Suprapubic skin (tissue), 4 donors: Measurements from ENCODE around the gene RNF44. TPM values are rescaled to one million over a fixed set of nuclear protein-coding genes. Genes with fewer than 3 reads are reported as not detected.
"Not testable (repeated sequence)": the region's sequence is repeated elsewhere in the genome, so short reads cannot be mapped to it uniquely, and the experiment has no call there.

Experiments used
- DNase-seq, 2 donors: peaks; one replicate each; pipeline ENCODE4 v3.0.0-alpha.2; 2019; ENCODE audit warnings: low spot score in 2 of 2
- H3K27ac ChIP-seq: fragments of 200-600 bp; sonication (generic); one replicate; pipeline ENCODE4 v1.5.1; 2019
- H3K27me3 ChIP-seq: fragments of 200-600 bp; sonication (generic); one replicate; pipeline ENCODE4 v1.5.1; 2019
- H3K36me3 ChIP-seq: fragments of 200-600 bp; sonication (generic); one replicate; pipeline ENCODE4 v1.5.1; 2019
- H3K4me1 ChIP-seq: fragments of 200-600 bp; sonication (generic); one replicate; pipeline ENCODE4 v1.5.1; 2019
- H3K4me3 ChIP-seq: fragments of 200-600 bp; sonication (generic); one replicate; pipeline ENCODE4 v1.5.1; 2019; ENCODE audit warnings: mild to moderate bottlenecking
- H3K9me3 ChIP-seq: fragments of 200-600 bp; sonication (generic); one replicate; pipeline ENCODE4 v1.5.1; 2019
- EP300 ChIP-seq: sonication (generic); formaldehyde crosslinking; IDR thresholded peaks from one replicate; pipeline ENCODE4 v1.6.1; 2017; ENCODE audit warnings: antibody characterized with exemption
- POLR2A ChIP-seq, 2 donors: fragments of 450-650 bp; IDR thresholded peaks; one replicate each; pipeline ENCODE4 v1.6.1; 2017; ENCODE audit warnings: antibody characterized with exemption in 2 of 2, mild to moderate bottlenecking in 2 of 2, moderate library complexity in 2 of 2
- POLR2AphosphoS5 ChIP-seq, 3 donors: sonication (generic); formaldehyde crosslinking; IDR thresholded peaks; one replicate each; pipeline ENCODE4 v1.6.1; 2017; ENCODE audit warnings: antibody characterized with exemption in 3 of 3
- WGBS: methylation state at CpG from one replicate; pipeline ENCODE4 v1.1.5; 2018; 5-methylcytosine and 5-hydroxymethylcytosine counted together
- total RNA-seq, 4 donors: library from RNA; depleted of rRNA; stranded (reverse); fragments of >200 nt; gene quantifications; one replicate each; pipeline ENCODE4 v1.1.0, GENCODE V29; 2016
- TF ChIP-seq, protein P1 (sequence below), 2 donors: fragments of 200-600 bp in 1 of 2; fragments of 450-650 bp in 1 of 2; sonication (generic) in 1 of 2; IDR thresholded peaks; one replicate each; pipeline ENCODE4 v1.5.1; 2016 to 2019; ENCODE audit warnings: antibody characterized with exemption in 2 of 2, mild to moderate bottlenecking in 1 of 2, moderate library complexity in 1 of 2

The RNF44 gene
- total RNA-seq, 4 donors from 2014 or later: 36.9 to 65.9 (median 46.3) TPM

DNA sequence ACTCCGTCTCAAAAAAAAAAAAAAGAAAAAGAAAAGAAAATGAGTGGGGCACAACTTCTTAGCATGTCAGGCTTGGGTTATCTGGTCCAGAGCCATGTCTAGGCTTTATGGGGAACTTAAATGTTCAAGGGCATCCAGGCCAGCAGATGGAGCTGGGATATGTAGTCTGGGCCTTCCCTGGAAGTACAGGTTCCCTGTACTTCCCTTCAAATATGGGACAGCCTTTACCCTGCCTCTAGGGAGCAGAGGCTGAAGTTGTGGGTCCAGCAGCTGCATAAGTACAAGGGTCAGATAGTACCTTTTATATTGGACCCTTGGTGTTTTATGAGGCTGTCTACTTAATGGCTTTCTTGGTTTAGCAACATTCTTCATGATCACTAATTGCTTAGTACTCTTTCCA, 46.9 kb downstream of the RNF44 start:
- Histone ChIP-seq H3K4me3 (no peak overlapping the region), H3K9me3 (no peaks in the 10 kb centered on the region), H3K36me3 (peaks cover 86% of the 10 kb centered on the region), H3K27ac (no peak overlapping the region), H3K27me3 (no peaks in the 10 kb centered on the region), H3K4me1 (peaks cover 7% of the 10 kb centered on the region)
- no peak for DNase-seq
- TF ChIP-seq POLR2A (IDR thresholded peaks at IDR 0.05) (no peak), POLR2AphosphoS5 (IDR thresholded peaks at IDR 0.05) (no peak), EP300 (no peak)
- TF ChIP-seq, protein P1, sequence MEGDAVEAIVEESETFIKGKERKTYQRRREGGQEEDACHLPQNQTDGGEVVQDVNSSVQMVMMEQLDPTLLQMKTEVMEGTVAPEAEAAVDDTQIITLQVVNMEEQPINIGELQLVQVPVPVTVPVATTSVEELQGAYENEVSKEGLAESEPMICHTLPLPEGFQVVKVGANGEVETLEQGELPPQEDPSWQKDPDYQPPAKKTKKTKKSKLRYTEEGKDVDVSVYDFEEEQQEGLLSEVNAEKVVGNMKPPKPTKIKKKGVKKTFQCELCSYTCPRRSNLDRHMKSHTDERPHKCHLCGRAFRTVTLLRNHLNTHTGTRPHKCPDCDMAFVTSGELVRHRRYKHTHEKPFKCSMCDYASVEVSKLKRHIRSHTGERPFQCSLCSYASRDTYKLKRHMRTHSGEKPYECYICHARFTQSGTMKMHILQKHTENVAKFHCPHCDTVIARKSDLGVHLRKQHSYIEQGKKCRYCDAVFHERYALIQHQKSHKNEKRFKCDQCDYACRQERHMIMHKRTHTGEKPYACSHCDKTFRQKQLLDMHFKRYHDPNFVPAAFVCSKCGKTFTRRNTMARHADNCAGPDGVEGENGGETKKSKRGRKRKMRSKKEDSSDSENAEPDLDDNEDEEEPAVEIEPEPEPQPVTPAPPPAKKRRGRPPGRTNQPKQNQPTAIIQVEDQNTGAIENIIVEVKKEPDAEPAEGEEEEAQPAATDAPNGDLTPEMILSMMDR (IDR thresholded peaks at IDR 0.05): no peak
- WGBS: 93% methylated on average over 1 of the region's 1 CpG

DNA sequence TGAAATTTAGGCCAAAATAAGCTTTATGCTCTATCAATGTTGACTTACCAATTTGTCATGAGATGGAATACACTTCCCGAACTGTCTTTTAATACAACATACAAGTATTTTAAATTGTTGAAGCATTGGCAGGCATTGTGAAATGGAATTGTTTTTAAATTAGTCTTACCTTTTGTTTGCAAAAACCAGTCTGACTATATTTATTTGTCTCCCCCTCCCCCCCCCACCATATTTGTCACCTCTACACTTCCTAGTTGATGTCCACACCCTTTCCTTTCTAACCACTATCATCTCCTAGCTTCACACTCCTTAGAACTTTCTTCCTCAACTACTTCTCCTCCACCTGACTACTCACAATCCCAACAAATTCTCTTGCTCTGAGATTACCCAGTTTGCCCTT, 48.1 kb downstream of the RNF44 start:
- H3K27me3 ChIP-seq: no peaks in the 10 kb centered on the region
- TF ChIP-seq EP300 (no peak), POLR2A (IDR thresholded peaks at IDR 0.05) (no peak), POLR2AphosphoS5 (IDR thresholded peaks at IDR 0.05) (no peak)
- TF ChIP-seq, protein P1 (IDR thresholded peaks at IDR 0.05): no peak
- H3K4me1 ChIP-seq: peaks cover 7% of the 10 kb centered on the region
- H3K4me3 ChIP-seq: no peak overlapping the region
- 84% methylated on average over 1 of the region's 1 CpG for WGBS
- H3K36me3 ChIP-seq: peaks cover 76% of the 10 kb centered on the region
- H3K9me3 ChIP-seq: no peaks in the 10 kb centered on the region
- DNase-seq: no peak
- H3K27ac ChIP-seq: no peak overlapping the region

- peaks cover 61% of the 10 kb centered on the region for H3K36me3 ChIP-seq
- not testable (repeated sequence) for H3K27me3 ChIP-seq, DNase-seq, H3K27ac ChIP-seq, H3K4me1 ChIP-seq, H3K9me3 ChIP-seq, H3K4me3 ChIP-seq
- WGBS: 99% methylated on average over 4 of the region's 4 CpGs
Observed at GRCh38 chr5:176487160-176487559, 50.0 kb downstream of the RNF44 start.

GRCh38 chr5:176486189-176486757, 50.9 kb downstream of the RNF44 start:
- Histone ChIP-seq H3K4me3 (no peak overlapping the region), H3K36me3 (peaks cover 59% of the 10 kb centered on the region), H3K27me3 (no peaks in the 10 kb centered on the region), H3K4me1 (no peaks in the 10 kb centered on the region), H3K27ac (no peak overlapping the region), H3K9me3 (no peaks in the 10 kb centered on the region)
- no peak for DNase-seq
- no peak for TF ChIP-seq POLR2AphosphoS5 (IDR thresholded peaks at IDR 0.05)
- no peak for TF ChIP-seq POLR2A (IDR thresholded peaks at IDR 0.05)
- TF ChIP-seq, protein P1 (IDR thresholded peaks at IDR 0.05): no peak
- TF ChIP-seq EP300: no peak
- 91% methylated on average over 7 of the region's 7 CpGs for WGBS

- Histone ChIP-seq H3K36me3 (peaks cover 58% of the 10 kb centered on the region), H3K4me3 (no peak overlapping the region), H3K9me3 (no peaks in the 10 kb centered on the region), H3K4me1 (no peaks in the 10 kb centered on the region), H3K27ac (no peak overlapping the region), H3K27me3 (no peaks in the 10 kb centered on the region)
- no peak for TF ChIP-seq POLR2AphosphoS5 (IDR thresholded peaks at IDR 0.05)
- TF ChIP-seq EP300: no peak
- TF ChIP-seq, protein P1 (IDR thresholded peaks at IDR 0.05): no peak
- no peak for TF ChIP-seq POLR2A (IDR thresholded peaks at IDR 0.05)
- DNase-seq: no peak
- 63% methylated on average over 2 of the region's 2 CpGs for WGBS
Observed at GRCh38 chr5:176485176-176485575, 52.0 kb downstream of the RNF44 start.

DNA sequence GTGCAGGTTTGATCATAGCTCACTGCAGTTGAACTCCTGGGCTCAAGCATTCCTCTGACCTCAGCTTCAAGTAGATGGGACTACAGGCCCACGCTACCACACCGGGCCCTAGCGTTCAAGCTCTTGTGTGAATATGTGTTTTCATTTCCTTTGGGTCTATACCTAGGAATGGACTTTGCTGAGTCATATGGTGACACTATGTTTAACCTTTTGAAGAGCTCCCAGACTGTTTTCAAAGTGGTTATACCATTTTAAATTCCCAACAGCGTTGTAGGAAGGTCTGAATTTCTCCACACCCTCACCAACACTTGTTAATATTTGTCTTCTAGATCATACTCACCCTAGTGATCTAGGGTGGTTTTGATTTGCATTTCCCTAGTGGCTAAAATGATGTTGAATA, 55.5 kb downstream of the RNF44 start:
- no peaks in the 10 kb centered on the region for H3K27me3 ChIP-seq
- H3K4me3 ChIP-seq: no peak overlapping the region
- DNase-seq: no peak
- no peaks in the 10 kb centered on the region for H3K4me1 ChIP-seq
- WGBS: 83% methylated on average over 4 of the region's 4 CpGs
- TF ChIP-seq POLR2A (IDR thresholded peaks at IDR 0.05) (no peak), POLR2AphosphoS5 (IDR thresholded peaks at IDR 0.05) (no peak), EP300 (no peak)
- TF ChIP-seq, protein P1 (IDR thresholded peaks at IDR 0.05): no peak
- no peaks in the 10 kb centered on the region for H3K9me3 ChIP-seq
- H3K27ac ChIP-seq: no peak overlapping the region
- peaks cover 43% of the 10 kb centered on the region for H3K36me3 ChIP-seq
